GM21360 (cell line): ENCODE measurements around the gene ADORA1.

Experiments
- ATAC-seq: cut with Tn5 transposase; IDR thresholded peaks from one replicate; pipeline ENCODE4 v1.9.1; 2021; ENCODE audit warnings: mild to moderate bottlenecking, moderate library complexity; ENCODE audit not compliant: unreplicated experiment

ADORA1 gene

GRCh38 chr1:203121186-203122015 lies 6.1 kb upstream of the ADORA1 start:
- no peak for ATAC-seq

- ATAC-seq: no peak
These were observed 5.4 kb upstream of the ADORA1 start for GRCh38 chr1:203122159-203122558.

- no peak for ATAC-seq
These were observed 3.5 kb upstream of the ADORA1 start for GRCh38 chr1:203124011-203124410.

GRCh38 chr1:203124546-203125317 lies 2.8 kb upstream of the ADORA1 start:
- ATAC-seq: no peak

- no peak for ATAC-seq
These were observed 1.2 kb upstream of the ADORA1 start for GRCh38 chr1:203126151-203126865.

- no peak for ATAC-seq
These were observed 460 bp upstream of the ADORA1 start for GRCh38 chr1:203126866-203127665.

GRCh38 chr1:203128431-203128715 lies 847 bp downstream of the ADORA1 start:
- ATAC-seq: no peak

GRCh38 chr1:203128716-203129500 lies 1.4 kb downstream of the ADORA1 start:
- no peak for ATAC-seq

- no peak for ATAC-seq
These were observed 2.1 kb downstream of the ADORA1 start for GRCh38 chr1:203129501-203130231.

- ATAC-seq: no peak
These were observed 2.9 kb downstream of the ADORA1 start for GRCh38 chr1:203130358-203130985.

GRCh38 chr1:203131548-203132200 lies 4.1 kb downstream of the ADORA1 start:
- ATAC-seq: no peak

- no peak for ATAC-seq
These were observed 6.6 kb downstream of the ADORA1 start for GRCh38 chr1:203133970-203134725.

- ATAC-seq: no peak
These were observed 8.2 kb downstream of the ADORA1 start for GRCh38 chr1:203135636-203136305.

GRCh38 chr1:203136409-203137042 lies 9.0 kb downstream of the ADORA1 start:
- ATAC-seq: no peak

GRCh38 chr1:203137324-203137723 lies 9.8 kb downstream of the ADORA1 start:
- ATAC-seq: no peak

- no peak for ATAC-seq
These were observed 10.5 kb downstream of the ADORA1 start for GRCh38 chr1:203138066-203138465.

- ATAC-seq: no peak
These were observed 12.5 kb downstream of the ADORA1 start for GRCh38 chr1:203139976-203140475.
